B cell (primary cell): ENCODE measurements around the gene THY1. TPM values are rescaled to one million over a fixed set of nuclear protein-coding genes. Genes with fewer than 3 reads are reported as not detected.

ENCODE experiments used
- ATAC-seq: fragments of 200-7000 bp; cut with Tn5 transposase; one replicate; pipeline ENCODE4 v1.10.0; 2021; ENCODE audit warnings: low read depth, mild to moderate bottlenecking, moderate number of reproducible peaks, moderate library complexity
- CTCF ChIA-PET: fragments of 350-600 bp; sonication (Branson Sonifier 250); formaldehyde crosslinking; loops from one replicate; lab custom pipeline; 2021; ENCODE audit warnings: antibody characterized with exemption, inconsistent platforms; lab: Charles Lee
- POLR2A ChIA-PET: fragments of 350-600 bp; sonication (Branson Sonifier 250); formaldehyde crosslinking; loops from one replicate; lab custom pipeline; 2021; ENCODE audit warnings: antibody characterized with exemption; lab: Charles Lee
- DNase-seq: peaks from one replicate; pipeline ENCODE4 v3.0.0; 2013
- H2AFZ ChIP-seq: 2 replicates; pipeline ENCODE4 v1.6.1; 2012; ENCODE audit warnings: mild to moderate bottlenecking, low read depth, low read length; ENCODE audit not compliant: insufficient read depth, poor library complexity, severe bottlenecking
- H3K27ac ChIP-seq, 2 donors: 1 replicate in 1 of 2; 2 replicates in 1 of 2; pipeline ENCODE4 v1.5.1; 2012 to 2013; ENCODE audit warnings: low read length in 2 of 2, mild to moderate bottlenecking in 2 of 2, moderate library complexity in 1 of 2
- H3K27me3 ChIP-seq, 4 experiments: fragments of 200-600 bp in 1 of 4; sonication (generic) in 1 of 4; replicated peaks in 1 of 4; 1 replicate in 2 of 4; 2 replicates in 2 of 4; pipeline versions ENCODE4 v1.6.1 to v1.7.0; 2013 to 2016; ENCODE audit warnings: low read length in 3 of 4, mild to moderate bottlenecking in 2 of 4, mixed read lengths in 1 of 4, moderate library complexity in 1 of 4; ENCODE audit not compliant: insufficient read depth in 4 of 4, control insufficient read depth in 3 of 4; ENCODE audit errors: control extremely low read depth in 1 of 4
- H3K36me3 ChIP-seq, 2 experiments: replicated peaks in 1 of 2; 1 replicate in 1 of 2; 2 replicates in 1 of 2; pipeline versions ENCODE4 v1.6.1 to v1.7.1; 2013; ENCODE audit warnings: low read length in 1 of 2; ENCODE audit not compliant: insufficient read depth in 2 of 2, control insufficient read depth in 1 of 2; ENCODE audit errors: control extremely low read depth in 1 of 2, extremely low read depth in 1 of 2
- H3K4me1 ChIP-seq, 2 donors: fragments of 200-600 bp in 1 of 2; sonication (generic) in 1 of 2; 1 replicate in 1 of 2; 2 replicates in 1 of 2; pipeline versions ENCODE4 v1.5.1 to v1.6.1; 2013 to 2017; ENCODE audit warnings: low read length in 2 of 2; ENCODE audit not compliant: control insufficient read depth in 2 of 2, insufficient read depth in 2 of 2
- H3K4me2 ChIP-seq: replicated peaks from 2 replicates; pipeline ENCODE3; 2012; ENCODE audit warnings: mild to moderate bottlenecking, low read depth, low read length; ENCODE audit not compliant: poor library complexity, severe bottlenecking
- H3K4me3 ChIP-seq, 5 experiments: fragments of 200-600 bp in 1 of 5; sonication (generic) in 1 of 5; 1 replicate in 3 of 5; 2 replicates in 2 of 5; pipeline versions ENCODE4 v1.5.1 to v1.7.0; 2011 to 2016; ENCODE audit warnings: low read length in 4 of 5, mild to moderate bottlenecking in 4 of 5, low read depth in 2 of 5, control low read depth in 1 of 5, moderate library complexity in 1 of 5; ENCODE audit not compliant: insufficient read depth in 1 of 5; ENCODE audit errors: control extremely low read depth in 1 of 5, extremely low read depth in 1 of 5
- H3K79me2 ChIP-seq: fragments of 200-600 bp; sonication (generic); one replicate; pipeline ENCODE4 v1.6.0; 2016; ENCODE audit warnings: low read length; ENCODE audit not compliant: control insufficient read depth, insufficient read depth
- H3K9ac ChIP-seq: fragments of 200-600 bp; sonication (generic); 2 replicates; pipeline ENCODE4 v1.6.1; 2017; ENCODE audit warnings: mild to moderate bottlenecking, low read length, moderate library complexity
- H3K9me3 ChIP-seq, 3 donors: one replicate each; pipeline versions ENCODE4 v1.6.1 to v1.7.1; 2013; ENCODE audit warnings: low read length in 2 of 3; ENCODE audit not compliant: control insufficient read depth in 2 of 3, insufficient read depth in 1 of 3; ENCODE audit errors: control extremely low read depth in 1 of 3
- H4K20me1 ChIP-seq: 2 replicates; pipeline ENCODE4 v1.6.0; 2012; ENCODE audit warnings: mild to moderate bottlenecking, low read length; ENCODE audit not compliant: insufficient read depth, control insufficient read depth, poor library complexity, severe bottlenecking
- H3K27ac Mint-ChIP-seq: one replicate; pipeline ENCODE4 v1.8.0; 2021; ENCODE audit warnings: mixed read lengths
- H3K27me3 Mint-ChIP-seq: one replicate; pipeline ENCODE4 v1.8.0; 2021; ENCODE audit warnings: mixed read lengths
- H3K4me1 Mint-ChIP-seq: one replicate; pipeline ENCODE4 v1.8.0; 2021; ENCODE audit warnings: mixed read lengths
- H3K4me3 Mint-ChIP-seq: one replicate; pipeline ENCODE4 v1.8.0; 2021; ENCODE audit warnings: mixed read lengths
- H3K9me3 Mint-ChIP-seq: one replicate; pipeline ENCODE4 v1.8.0; 2022; ENCODE audit warnings: mixed read lengths; ENCODE audit not compliant: insufficient read depth
- EZH2 ChIP-seq: IDR thresholded peaks from 2 replicates; pipeline ENCODE4 v1.6.1; 2012; ENCODE audit warnings: borderline replicate concordance, low read depth, mild to moderate bottlenecking, moderate library complexity, low read length; ENCODE audit not compliant: insufficient read depth, poor library complexity, severe bottlenecking
- WGBS: methylation state at CpG from one replicate; pipeline ENCODE4 v1.1.5; 2013; ENCODE audit warnings: missing lambda C conversion rate; ENCODE audit not compliant: insufficient coverage; 5-methylcytosine and 5-hydroxymethylcytosine counted together
- intact Hi-C: fragments of 100-400 bp; cut with micrococcal nuclease; formaldehyde crosslinking; loops from one replicate; pipeline ENCODE4 v1.10.0; 2022
- polyA plus RNA-seq: library from polyadenylated mRNA; depleted of rRNA; stranded (reverse); fragments of >200 nt; gene quantifications from 2 replicates; pipeline ENCODE4 v1.2.3, GENCODE V29; 2012
- total RNA-seq, 2 donors: library from RNA; stranded (reverse); fragments of 120-200 nt in 1 of 2; gene quantifications; 1 replicate in 1 of 2; 2 replicates in 1 of 2; pipeline versions ENCODE4 v1.2.3 to v1.2.4, GENCODE V29; 2013 to 2022
- TF ChIP-seq, protein P1 (sequence below): fragments of 200-600 bp; IDR thresholded peaks from one replicate; pipeline ENCODE4 v1.8.0; 2022; ENCODE audit warnings: antibody characterized with exemption, mild to moderate bottlenecking

Gene THY1
- total and polyA plus RNA-seq, 2 donors (not counting 1 experiment from before 2014, with no cell fraction given): not detected

DNA sequence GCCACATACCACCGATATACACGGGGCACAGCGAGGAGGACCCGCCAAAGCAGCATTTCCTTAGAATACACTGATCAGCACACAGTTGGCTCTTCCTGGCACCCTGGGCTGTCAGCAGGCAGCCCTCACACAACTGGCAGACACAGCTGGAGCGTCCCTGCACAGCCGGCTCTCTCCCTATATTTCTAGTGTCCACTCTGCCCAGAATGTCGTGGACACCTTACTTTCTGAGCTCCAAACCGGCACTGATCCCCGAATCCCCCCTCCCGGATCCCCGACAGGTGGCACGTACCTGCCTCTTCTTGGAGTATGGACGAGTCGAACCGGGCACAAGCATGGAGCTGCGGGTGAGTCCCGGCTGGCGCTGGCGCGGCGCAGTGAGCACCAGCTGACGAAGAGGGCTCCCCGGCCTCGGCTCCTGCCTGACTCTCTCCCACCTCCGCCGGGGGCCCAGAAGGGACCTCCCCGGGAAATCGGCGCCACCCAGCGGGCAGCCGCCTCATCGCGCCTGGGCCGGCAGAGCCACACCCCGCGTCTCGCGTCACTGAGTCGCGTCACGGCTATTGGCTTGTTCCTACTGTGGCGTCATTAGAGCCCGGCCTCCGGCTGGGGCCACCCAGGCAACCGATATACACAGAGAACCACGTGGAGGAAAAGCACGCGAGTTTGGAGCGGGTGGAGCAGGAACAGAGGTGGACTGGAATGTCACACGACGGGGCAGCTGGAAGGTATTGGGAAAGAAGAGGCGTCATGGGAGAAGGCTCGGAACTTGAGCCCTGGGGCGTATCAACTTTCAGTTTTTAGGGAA, 41.6 kb downstream of the THY1 start, which contains the start of gene USP2:
Gene USP2 (minus strand): TSS at position 510 of the 808 bp plus-strand sequence. CDS start 8,210 bp downstream, outside the sequence.
- ChIA-PET POLR2A (no interaction called here), CTCF (interaction anchor here (0.6 to 6.5 kb wide), 14 partner anchors 11 to 1991 kb away, joined by 3 to 61 read pairs (median 4); partner anchors contain the start of genes C1QTNF5, CBL and RNF26)
- peaks cover 5% of the 10 kb centered on the region for H3K27me3 Mint-ChIP-seq
- Histone ChIP-seq H3K9ac (peak within 1 kb of the TSS; percentile 82), H4K20me1 (no peaks in the 10 kb centered on the region), H3K9me3 (peaks cover 0 to 4% (median 0%) of the 10 kb centered on the region in 3 donors), H3K27me3 (peaks cover 0 to 27% (median 16%) of the 10 kb centered on the region in 4 experiments), H3K4me3 (peak within 1 kb of the TSS; percentile 51 to 72 (median 55)), H3K4me2 (peak within 1 kb of the TSS; percentile 98), H2AFZ (peak within 1 kb of the TSS; percentile 88), H3K79me2 (no peaks in the 10 kb centered on the region), H3K27ac (peak within 1 kb of the TSS in 1 of 2 donors; percentile 64), H3K4me1 (peaks cover 12 to 17% of the 10 kb centered on the region in 2 donors), H3K36me3 (no peaks in the 10 kb centered on the region)
- DNase-seq (peak; percentile 97), ATAC-seq (peak; percentile 99)
- TF ChIP-seq EZH2: no peak
- TF ChIP-seq, protein P1, sequence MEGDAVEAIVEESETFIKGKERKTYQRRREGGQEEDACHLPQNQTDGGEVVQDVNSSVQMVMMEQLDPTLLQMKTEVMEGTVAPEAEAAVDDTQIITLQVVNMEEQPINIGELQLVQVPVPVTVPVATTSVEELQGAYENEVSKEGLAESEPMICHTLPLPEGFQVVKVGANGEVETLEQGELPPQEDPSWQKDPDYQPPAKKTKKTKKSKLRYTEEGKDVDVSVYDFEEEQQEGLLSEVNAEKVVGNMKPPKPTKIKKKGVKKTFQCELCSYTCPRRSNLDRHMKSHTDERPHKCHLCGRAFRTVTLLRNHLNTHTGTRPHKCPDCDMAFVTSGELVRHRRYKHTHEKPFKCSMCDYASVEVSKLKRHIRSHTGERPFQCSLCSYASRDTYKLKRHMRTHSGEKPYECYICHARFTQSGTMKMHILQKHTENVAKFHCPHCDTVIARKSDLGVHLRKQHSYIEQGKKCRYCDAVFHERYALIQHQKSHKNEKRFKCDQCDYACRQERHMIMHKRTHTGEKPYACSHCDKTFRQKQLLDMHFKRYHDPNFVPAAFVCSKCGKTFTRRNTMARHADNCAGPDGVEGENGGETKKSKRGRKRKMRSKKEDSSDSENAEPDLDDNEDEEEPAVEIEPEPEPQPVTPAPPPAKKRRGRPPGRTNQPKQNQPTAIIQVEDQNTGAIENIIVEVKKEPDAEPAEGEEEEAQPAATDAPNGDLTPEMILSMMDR: peak; percentile 90
- no peak within 1 kb of the TSS for H3K4me3 Mint-ChIP-seq
- H3K27ac Mint-ChIP-seq: peak within 1 kb of the TSS; percentile 79
- intact Hi-C loops: loop anchor here (1.0 kb wide), 3 partner anchors 17 to 47 kb away; partner anchors contain the start of gene RNF26
- WGBS: under 1% methylated on average over 53 of the region's 54 CpGs
- H3K9me3 Mint-ChIP-seq: no peaks in the 10 kb centered on the region
- peaks cover 6% of the 10 kb centered on the region for H3K4me1 Mint-ChIP-seq
